IMR-90 (cell line): ENCODE data around the gene NT5C3B. TPM values are rescaled to one million over a fixed set of nuclear protein-coding genes. Genes with fewer than 3 reads are reported as not detected.

Experiments used
- ATAC-seq: fragments of 200-7000 bp; cut with Tn5 transposase; 2 replicates; pipeline ENCODE4 v1.9.1; 2020; ENCODE audit warnings: low read depth, mild to moderate bottlenecking, moderate library complexity
- BruUV-seq: library from RNA; stranded (reverse); fragments of 400-500 nt; replicated peaks from 2 replicates; lab custom pipeline; 2021; lab: Mats Ljungman, UMichigan
- CTCF ChIA-PET: fragments of 300-600 bp; formaldehyde crosslinking; extraction: SDS; loops from one replicate; lab custom pipeline; 2021; ENCODE audit warnings: antibody characterized with exemption; lab: Yijun Ruan, JAX
- POLR2A ChIA-PET: fragments of 300-600 bp; sonication (Branson Sonifier 250); formaldehyde crosslinking; loops from one replicate; lab custom pipeline; 2022; ENCODE audit warnings: antibody characterized with exemption; ENCODE audit not compliant: unreplicated experiment; lab: Charles Lee
- DNase-seq: peaks from one replicate; pipeline ENCODE4 v3.0.0; 2013
- H2AFZ ChIP-seq: replicated peaks from 2 replicates; pipeline ENCODE3; 2013; ENCODE audit warnings: low read length, mild to moderate bottlenecking; ENCODE audit not compliant: poor library complexity
- H2AK5ac ChIP-seq: 2 replicates; pipeline ENCODE4 v1.6.1; 2013; ENCODE audit warnings: low read depth, low read length, inconsistent platforms
- H2AK9ac ChIP-seq: replicated peaks from 2 replicates; pipeline ENCODE3; 2013; ENCODE audit warnings: mild to moderate bottlenecking, low read depth, low read length, moderate library complexity; ENCODE audit not compliant: poor library complexity
- H2BK120ac ChIP-seq: 2 replicates; pipeline ENCODE4 v1.6.1; 2013; ENCODE audit warnings: low read depth, low read length, inconsistent platforms
- H2BK15ac ChIP-seq: 3 replicates; pipeline ENCODE4 v1.6.1; 2013; ENCODE audit warnings: low read depth, low read length, inconsistent platforms
- H2BK20ac ChIP-seq: 2 replicates; pipeline ENCODE4 v1.6.1; 2013; ENCODE audit warnings: low read depth, mild to moderate bottlenecking, inconsistent platforms, low read length, moderate library complexity
- H2BK5ac ChIP-seq: 2 replicates; pipeline ENCODE4 v1.6.1; 2013; ENCODE audit warnings: mild to moderate bottlenecking, low read depth, low read length, inconsistent platforms; ENCODE audit not compliant: poor library complexity, severe bottlenecking
- H3K14ac ChIP-seq: replicated peaks from 2 replicates; pipeline ENCODE4 v1.6.1; 2013; ENCODE audit warnings: low read depth, low read length, inconsistent platforms
- H3K18ac ChIP-seq: 2 replicates; pipeline ENCODE4 v1.6.1; 2013; ENCODE audit warnings: low read depth, low read length, control low read depth
- H3K23ac ChIP-seq: 2 replicates; pipeline ENCODE4 v1.6.1; 2013; ENCODE audit warnings: low read depth, low read length, inconsistent platforms
- H3K27ac ChIP-seq: 2 replicates; pipeline ENCODE4 v1.5.1; 2013; ENCODE audit warnings: mild to moderate bottlenecking, control low read depth, low read length; ENCODE audit not compliant: insufficient read depth
- H3K27me3 ChIP-seq: 2 replicates; pipeline ENCODE4 v1.6.1; 2013; ENCODE audit warnings: low read length; ENCODE audit not compliant: control insufficient read depth, insufficient read depth
- H3K36me3 ChIP-seq: 2 replicates; pipeline ENCODE4 v1.6.1; 2013; ENCODE audit warnings: low read length, mixed read lengths; ENCODE audit not compliant: control insufficient read depth, insufficient read depth
- H3K4ac ChIP-seq: 2 replicates; pipeline ENCODE4 v1.6.1; 2013; ENCODE audit warnings: low read depth, low read length, inconsistent platforms
- H3K4me1 ChIP-seq: 2 replicates; pipeline ENCODE4 v1.6.1; 2013; ENCODE audit warnings: low read length, mixed read lengths; ENCODE audit not compliant: control insufficient read depth, insufficient read depth
- H3K4me2 ChIP-seq: 2 replicates; pipeline ENCODE4 v1.6.1; 2013; ENCODE audit warnings: low read depth, mild to moderate bottlenecking, control low read depth, low read length, moderate library complexity
- H3K4me3 ChIP-seq: 2 replicates; pipeline ENCODE4 v1.5.1; 2013; ENCODE audit warnings: low read depth, mild to moderate bottlenecking, control low read depth, low read length, moderate library complexity; ENCODE audit not compliant: insufficient read depth
- H3K56ac ChIP-seq: 2 replicates; pipeline ENCODE4 v1.6.1; 2013; ENCODE audit warnings: low read length, inconsistent platforms; ENCODE audit not compliant: insufficient read depth; ENCODE audit errors: extremely low read depth
- H3K79me1 ChIP-seq, 2 experiments: 2 replicates each; pipeline ENCODE4 v1.6.1; 2013; ENCODE audit warnings: low read length in 2 of 2, inconsistent platforms in 1 of 2, low read depth in 1 of 2
- H3K9ac ChIP-seq: 2 replicates; pipeline ENCODE4 v1.6.1; 2013; ENCODE audit warnings: low read depth, low read length, control low read depth
- H3K9me1 ChIP-seq: 2 replicates; pipeline ENCODE4 v1.6.1; 2013; ENCODE audit warnings: low read length, inconsistent platforms; ENCODE audit not compliant: insufficient read depth
- H3K9me3 ChIP-seq: 2 replicates; pipeline ENCODE4 v1.6.1; 2013; ENCODE audit warnings: low read length; ENCODE audit not compliant: control insufficient read depth, insufficient read depth
- H4K20me1 ChIP-seq: 2 replicates; pipeline ENCODE4 v1.6.1; 2013; ENCODE audit warnings: low read length, inconsistent platforms; ENCODE audit not compliant: insufficient read depth
- H4K5ac ChIP-seq: 2 replicates; pipeline ENCODE4 v1.6.1; 2013; ENCODE audit warnings: mild to moderate bottlenecking, low read depth, low read length, control low read depth
- H4K8ac ChIP-seq, 2 experiments: 2 replicates each; pipeline ENCODE4 v1.6.1; 2013; ENCODE audit warnings: low read depth in 2 of 2, low read length in 2 of 2, control low read depth in 1 of 2, inconsistent platforms in 1 of 2
- H4K91ac ChIP-seq: 2 replicates; pipeline ENCODE4 v1.6.1; 2013; ENCODE audit warnings: low read depth, low read length, inconsistent platforms; ENCODE audit not compliant: insufficient read depth
- BHLHE40 ChIP-seq: fragments of 150-350 bp; IDR thresholded peaks from 2 replicates; pipeline ENCODE4 v1.6.1; 2016; ENCODE audit warnings: mild to moderate bottlenecking, low read depth, low read length
- CEBPB ChIP-seq: IDR thresholded peaks from 2 replicates; pipeline ENCODE4 v1.6.1; 2012; ENCODE audit warnings: low read depth, low read length, improper control_type of control experiment
- CHD1 ChIP-seq: IDR thresholded peaks from 2 replicates; pipeline ENCODE4 v1.6.1; 2012; ENCODE audit warnings: low read depth, low read length, improper control_type of control experiment
- CTCF ChIP-seq: conservative IDR thresholded peaks from 2 replicates; pipeline ENCODE4 v1.5.1; 2012; ENCODE audit warnings: mild to moderate bottlenecking, low read depth, low read length, improper control_type of control experiment
- ELK1 ChIP-seq: fragments of 150-350 bp; IDR thresholded peaks from 2 replicates; pipeline ENCODE4 v1.6.1; 2016; ENCODE audit warnings: low read depth, mild to moderate bottlenecking, low read length, moderate library complexity, borderline replicate concordance
- FOS ChIP-seq: fragments of 150-350 bp; IDR thresholded peaks from 2 replicates; pipeline ENCODE4 v1.6.1; 2016; ENCODE audit warnings: low read depth, low read length
- MAFK ChIP-seq: IDR thresholded peaks from 2 replicates; pipeline ENCODE4 v1.6.1; 2012; ENCODE audit warnings: low read depth, low read length, improper control_type of control experiment
- MAZ ChIP-seq: IDR thresholded peaks from 2 replicates; pipeline ENCODE4 v1.6.1; 2012; ENCODE audit warnings: low read depth, mild to moderate bottlenecking, low read length, improper control_type of control experiment, moderate library complexity, borderline replicate concordance
- MXI1 ChIP-seq: IDR thresholded peaks from 2 replicates; pipeline ENCODE4 v1.6.1; 2012; ENCODE audit warnings: low read depth, mild to moderate bottlenecking, low read length, moderate library complexity, borderline replicate concordance
- NFE2L2 ChIP-seq: fragments of 150-350 bp; IDR thresholded peaks from 2 replicates; pipeline ENCODE4 v1.6.1; 2016; ENCODE audit warnings: low read depth, mild to moderate bottlenecking, low read length
- POLR2A ChIP-seq: IDR thresholded peaks from 2 replicates; pipeline ENCODE4 v1.6.1; 2012; ENCODE audit warnings: mild to moderate bottlenecking, low read depth, low read length
- RAD21 ChIP-seq: IDR thresholded peaks from 2 replicates; pipeline ENCODE4 v1.6.1; 2012; ENCODE audit warnings: low read length, improper control_type of control experiment
- RFX5 ChIP-seq: IDR thresholded peaks from 2 replicates; pipeline ENCODE4 v1.8.0; 2012; ENCODE audit warnings: low read depth, mild to moderate bottlenecking, low read length, moderate library complexity
- SMC3 ChIP-seq: fragments of 150-350 bp; IDR thresholded peaks from 2 replicates; pipeline ENCODE4 v1.6.1; 2016; ENCODE audit warnings: low read depth, mild to moderate bottlenecking, antibody characterized with exemption, low read length, moderate library complexity
- USF2 ChIP-seq: fragments of 150-350 bp; IDR thresholded peaks from 2 replicates; pipeline ENCODE4 v1.6.1; 2017; ENCODE audit warnings: mild to moderate bottlenecking, antibody characterized with exemption, low read length, low read depth
- WGBS, 2 experiments: methylation state at CpG; one replicate each; pipeline versions ENCODE4 v1.1.5 to v1.1.7; 2013; ENCODE audit warnings: missing lambda C conversion rate in 2 of 2; ENCODE audit not compliant: insufficient read length in 1 of 2; ENCODE audit errors: extremely low coverage in 2 of 2; 5-methylcytosine and 5-hydroxymethylcytosine counted together
- dilution Hi-C: fragments of 300-500 bp; cut with HindIII; formaldehyde crosslinking; loops from one replicate; pipeline ENCODE4 v1.14.3; 2018; ENCODE audit warnings: low sequenced_read_pairs; ENCODE audit not compliant: unreplicated experiment
- in situ Hi-C: fragments of 300-500 bp; cut with MboI; formaldehyde crosslinking; loops from 3 replicates; pipeline ENCODE4 v1.14.3; 2019; ENCODE audit warnings: low sequenced_read_pairs, inconsistent platforms, mixed read lengths
- intact Hi-C: fragments of 100-400 bp; cut with micrococcal nuclease; formaldehyde crosslinking; loops from 2 replicates; pipeline ENCODE4 v1.10.0; 2022
- polyA plus RNA-seq, 3 experiments: library from polyadenylated mRNA; depleted of rRNA; stranded (reverse); fragments of >200 nt; gene quantifications; 2 replicates each; pipeline ENCODE4 v1.2.3, GENCODE V29; 2012; ENCODE audit warnings: low replicate concordance in 1 of 3
- total RNA-seq: library from RNA; depleted of rRNA; stranded (reverse); fragments of >200 nt; gene quantifications from 2 replicates; pipeline ENCODE4 v1.2.3, GENCODE V29; 2012

NT5C3B gene
- total and polyA plus RNA-seq, 2 of the 4 experiments (the other 2 are of a cell fraction), result 59.9 to 92.7 TPM

GRCh38 chr17:41781404-41782110 lies 54.5 kb downstream of the NT5C3B start:
- H2AK5ac ChIP-seq, result no peak overlapping the region
- H3K27me3 ChIP-seq, result no peaks in the 10 kb centered on the region
- ATAC-seq, result no peak
- dilution Hi-C loops (no loop called here), in situ Hi-C loops (no loop called here), intact Hi-C loops (no loop called here)
- no peak overlapping the region for H4K91ac ChIP-seq
- no peak overlapping the region for H2BK5ac ChIP-seq
- no peak overlapping the region; the same call in 1 of the 2 replicates for H3K4ac ChIP-seq
- H3K4me1 ChIP-seq, result peaks cover 30% of the 10 kb centered on the region
- DNase-seq, result no peak
- H3K36me3 ChIP-seq, result 0 out of 2 replicates have a peak, but pooled peaks cover 2% of the 10 kb centered on the region
- H2BK120ac ChIP-seq, result no peak overlapping the region; the same call in 1 of the 2 replicates
- H3K79me1 ChIP-seq, result peaks cover 6 to 66% of the 10 kb centered on the region in 2 experiments; a peak in 3 of 4 replicates
- H3K56ac ChIP-seq, result no peak overlapping the region
- H3K23ac ChIP-seq, result no peak overlapping the region
- no TSS peak for BruUV-seq
- H4K20me1 ChIP-seq, result peaks cover 30% of the 10 kb centered on the region
- H3K9me3 ChIP-seq, result no peaks in the 10 kb centered on the region
- H2BK20ac ChIP-seq, result no peak overlapping the region
- 91% methylated on average over 6 of the region's 13 CpGs; no CpG with 5 or more reads in 1 of the 2 experiments for WGBS, 2 experiments
- ChIA-PET POLR2A (interaction anchor here (1.3 kb wide), 1 partner anchor 35 kb away, joined by 3 read pairs; no protein-coding TSS in a partner anchor), CTCF (no interaction called here)
- no peak overlapping the region for H3K4me3 ChIP-seq
- H3K9me1 ChIP-seq, result peaks cover 11% of the 10 kb centered on the region
- no peak overlapping the region for H4K5ac ChIP-seq
- no peak overlapping the region; the same call in 1 of the 2 replicates for H3K4me2 ChIP-seq
- no peak overlapping the region; a peak in 1 of 4 replicates for H4K8ac ChIP-seq
- H3K9ac ChIP-seq, result no peak overlapping the region
- no peak overlapping the region for H2AFZ ChIP-seq
- no peak overlapping the region; the same call in 1 of the 2 replicates for H3K14ac ChIP-seq
- H2BK15ac ChIP-seq, result no peak overlapping the region
- no peak overlapping the region for H2AK9ac ChIP-seq
- TF ChIP-seq POLR2A, result no peak
- TF ChIP-seq CTCF, result no peak
- no peak for TF ChIP-seq MAZ
- TF ChIP-seq MXI1, result no peak
- TF ChIP-seq CHD1, result no peak
- TF ChIP-seq RAD21, result no peak
- TF ChIP-seq BHLHE40, result no peak
- TF ChIP-seq MAFK, result no peak
- TF ChIP-seq CEBPB, result no peak
- no peak for TF ChIP-seq FOS
- no peak for TF ChIP-seq SMC3
- TF ChIP-seq ELK1, result no peak
- TF ChIP-seq RFX5, result no peak
- no peak for TF ChIP-seq USF2
- no peak for TF ChIP-seq NFE2L2
- 0 out of 2 replicates have a peak overlapping the region, but pooled peaks have one; percentile 2 for H3K27ac ChIP-seq
- no peak overlapping the region for H3K18ac ChIP-seq
